DLD1 (cell line): ENCODE data around the gene C1QA.
"Not testable (repeated sequence)": the region's sequence is repeated elsewhere in the genome, so short reads cannot be mapped to it uniquely, and the experiment has no call there.

Source experiments
- in situ Hi-C: cut with HindIII; loops from 2 replicates; pipeline ENCODE4 v1.10.0; 2017; ENCODE audit warnings: low sequenced_read_pairs

The C1QA gene

GRCh38 chr1:22638476-22639234, 2.2 kb downstream of the C1QA start:
- in situ Hi-C loops = no loop called here

- in situ Hi-C loops = no loop called here
These were observed 2.9 kb downstream of the C1QA start for GRCh38 chr1:22639286-22639685.

- in situ Hi-C loops = no loop called here
These were observed 4.8 kb downstream of the C1QA start for GRCh38 chr1:22641247-22641646.

GRCh38 chr1:22641906-22642636, 5.6 kb downstream of the C1QA start:
- in situ Hi-C loops = no loop called here

GRCh38 chr1:22643381-22643780, 7.0 kb downstream of the C1QA start, which contains the start of gene C1QC:
Gene C1QC, plus strand, starts transcription at chr1:22643633. Its CDS starts 391 bp downstream, at chr1:22644024.
- in situ Hi-C loops = no loop called here

- in situ Hi-C loops = no loop called here
These were observed 7.5 kb downstream of the C1QA start for GRCh38 chr1:22643928-22644327.

GRCh38 chr1:22645931-22646330, 9.5 kb downstream of the C1QA start:
- in situ Hi-C loops = no loop called here

- in situ Hi-C loops = no loop called here
These were observed 10.0 kb downstream of the C1QA start for GRCh38 chr1:22646384-22646783.

- in situ Hi-C loops = no loop called here
These were observed 13.8 kb downstream of the C1QA start for GRCh38 chr1:22650089-22650693.

- in situ Hi-C loops = no loop called here
These were observed 15.8 kb downstream of the C1QA start for GRCh38 chr1:22651941-22652856.

GRCh38 chr1:22652881-22653316, 16.5 kb downstream of the C1QA start, which contains the start of gene C1QB:
Gene C1QB, plus strand, starts transcription at chr1:22653236. Its CDS starts 6,227 bp downstream, at chr1:22659463.
- in situ Hi-C loops = no loop called here

GRCh38 chr1:22654692-22655091, 18.3 kb downstream of the C1QA start:
- in situ Hi-C loops = no loop called here

GRCh38 chr1:22658385-22659163, 22.1 kb downstream of the C1QA start:
- in situ Hi-C loops = no loop called here

GRCh38 chr1:22660716-22661241, 24.4 kb downstream of the C1QA start:
- in situ Hi-C loops = no loop called here

- in situ Hi-C loops = no loop called here
These were observed 25.5 kb downstream of the C1QA start for GRCh38 chr1:22661880-22662279.

GRCh38 chr1:22662318-22662717, 25.9 kb downstream of the C1QA start:
- in situ Hi-C loops = no loop called here

- in situ Hi-C loops = no loop called here
These were observed 26.6 kb downstream of the C1QA start for GRCh38 chr1:22662986-22663408.

GRCh38 chr1:22665752-22666151, 29.3 kb downstream of the C1QA start:
- in situ Hi-C loops = no loop called here

GRCh38 chr1:22666412-22666811, 30.0 kb downstream of the C1QA start:
- in situ Hi-C loops = no loop called here

- in situ Hi-C loops = not testable (repeated sequence)
These were observed 32.4 kb downstream of the C1QA start for GRCh38 chr1:22668840-22669239.
